Measurements from ENCODE around the gene SLC38A8.

The SLC38A8 gene

GRCh38 chr16:84031556-84031955, 11.0 kb downstream of the SLC38A8 start:
- no peak for DNase-seq (ENCODE audit: low spot score)

- DNase-seq (ENCODE audit: low spot score): no peak
Measured at GRCh38 chr16:84029297-84030047, 13.1 kb downstream of the SLC38A8 start.

- no peak for DNase-seq (ENCODE audit: low spot score)
Measured at GRCh38 chr16:84027625-84028024, 15.0 kb downstream of the SLC38A8 start.

- DNase-seq (ENCODE audit: low spot score): no peak
Measured at GRCh38 chr16:84026606-84027005, 16.0 kb downstream of the SLC38A8 start.

- peak; percentile 79 for DNase-seq (ENCODE audit: low spot score)
Measured at GRCh38 chr16:84024854-84025253, 17.7 kb downstream of the SLC38A8 start.

- no peak for DNase-seq (ENCODE audit: low spot score)
Measured at GRCh38 chr16:84022644-84023043, 20.0 kb downstream of the SLC38A8 start.

- no peak for DNase-seq (ENCODE audit: low spot score)
Measured at GRCh38 chr16:84021488-84021887, 21.1 kb downstream of the SLC38A8 start.

- no peak for DNase-seq (ENCODE audit: low spot score)
Measured at GRCh38 chr16:84020353-84020752, 22.2 kb downstream of the SLC38A8 start.

- DNase-seq (ENCODE audit: low spot score): no peak
Measured at GRCh38 chr16:84018710-84019109, 23.9 kb downstream of the SLC38A8 start.

GRCh38 chr16:84016477-84016876, 26.1 kb downstream of the SLC38A8 start:
- DNase-seq (ENCODE audit: low spot score): no peak

GRCh38 chr16:84015399-84015798, 27.2 kb downstream of the SLC38A8 start:
- DNase-seq (ENCODE audit: low spot score): no peak

- no peak for DNase-seq (ENCODE audit: low spot score)
Measured at GRCh38 chr16:84014570-84015327, 27.8 kb downstream of the SLC38A8 start.

GRCh38 chr16:84013787-84014569, 28.6 kb downstream of the SLC38A8 start:
- peak; percentile 14 for DNase-seq (ENCODE audit: low spot score)

GRCh38 chr16:84009282-84009681, 33.3 kb downstream of the SLC38A8 start:
- DNase-seq (ENCODE audit: low spot score): no peak

- no peak for DNase-seq (ENCODE audit: low spot score)
Measured at GRCh38 chr16:84007965-84008364, 34.6 kb downstream of the SLC38A8 start.

- DNase-seq (ENCODE audit: low spot score): no peak
Measured at GRCh38 chr16:84007520-84007919, 35.1 kb downstream of the SLC38A8 start.

GRCh38 chr16:84005391-84005790, 37.2 kb downstream of the SLC38A8 start:
- DNase-seq (ENCODE audit: low spot score): no peak

GRCh38 chr16:84004442-84004841, 38.2 kb downstream of the SLC38A8 start:
- DNase-seq (ENCODE audit: low spot score): no peak

GRCh38 chr16:84003038-84003437, 39.6 kb downstream of the SLC38A8 start:
- DNase-seq (ENCODE audit: low spot score): peak; percentile 11

- no peak for DNase-seq (ENCODE audit: low spot score)
Measured at GRCh38 chr16:84001726-84002125, 40.9 kb downstream of the SLC38A8 start.

GRCh38 chr16:84000989-84001642, 41.5 kb downstream of the SLC38A8 start:
- DNase-seq (ENCODE audit: low spot score): no peak

GRCh38 chr16:83998091-83998490, 44.5 kb downstream of the SLC38A8 start:
- DNase-seq (ENCODE audit: low spot score): no peak

Measured in AG08395 (cell line).